HG03457 (cell line): Measurements from ENCODE around the gene MTF1.

Experiments
- ATAC-seq: cut with Tn5 transposase; IDR thresholded peaks from one replicate; pipeline ENCODE4 v1.9.1; 2021; ENCODE audit warnings: moderate number of reproducible peaks; ENCODE audit not compliant: unreplicated experiment

The MTF1 gene

GRCh38 chr1:37868466-37868865 is 9.1 kb upstream of the MTF1 start:
- no peak for ATAC-seq

GRCh38 chr1:37867784-37868183 is 8.4 kb upstream of the MTF1 start:
- no peak for ATAC-seq

- no peak for ATAC-seq
Measured at GRCh38 chr1:37866491-37866890, 7.1 kb upstream of the MTF1 start.

- no peak for ATAC-seq
Measured at GRCh38 chr1:37865348-37866120, 6.1 kb upstream of the MTF1 start.

- ATAC-seq, result no peak
Measured at GRCh38 chr1:37862330-37862729, 2.9 kb upstream of the MTF1 start.

GRCh38 chr1:37861151-37861550 is 1.8 kb upstream of the MTF1 start:
- ATAC-seq, result no peak

- no peak for ATAC-seq
Measured at GRCh38 chr1:37860346-37860666, 914 bp upstream of the MTF1 start.

GRCh38 chr1:37858931-37859506 is 373 bp downstream of the MTF1 start:
- ATAC-seq, result peak; percentile 4

- no peak for ATAC-seq
Measured at GRCh38 chr1:37854406-37854805, 5.0 kb downstream of the MTF1 start.

GRCh38 chr1:37853157-37853556 is 6.2 kb downstream of the MTF1 start:
- no peak for ATAC-seq

- ATAC-seq, result no peak
Measured at GRCh38 chr1:37851782-37852210, 7.6 kb downstream of the MTF1 start.

GRCh38 chr1:37851262-37851661 is 8.1 kb downstream of the MTF1 start:
- no peak for ATAC-seq

GRCh38 chr1:37850352-37850955 is 8.9 kb downstream of the MTF1 start:
- ATAC-seq, result no peak

GRCh38 chr1:37849480-37849879 is 9.9 kb downstream of the MTF1 start:
- no peak for ATAC-seq

- no peak for ATAC-seq
Measured at GRCh38 chr1:37846647-37847339, 12.6 kb downstream of the MTF1 start.

GRCh38 chr1:37845786-37846185 is 13.6 kb downstream of the MTF1 start:
- ATAC-seq, result no peak

- ATAC-seq, result no peak
Measured at GRCh38 chr1:37845049-37845646, 14.2 kb downstream of the MTF1 start.

GRCh38 chr1:37844536-37844935 is 14.9 kb downstream of the MTF1 start:
- no peak for ATAC-seq

- no peak for ATAC-seq
Measured at GRCh38 chr1:37841652-37842051, 17.7 kb downstream of the MTF1 start.

- no peak for ATAC-seq
Measured at GRCh38 chr1:37840711-37841110, 18.7 kb downstream of the MTF1 start.

- no peak for ATAC-seq
Measured at GRCh38 chr1:37839676-37840075, 19.7 kb downstream of the MTF1 start.
